GM18907 (cell line): ENCODE data around the gene FSIP1.

Experiments
- ATAC-seq: cut with Tn5 transposase; IDR thresholded peaks from one replicate; pipeline ENCODE4 v1.9.1; 2021; ENCODE audit warnings: mild to moderate bottlenecking, moderate library complexity; ENCODE audit not compliant: unreplicated experiment

Gene FSIP1

GRCh38 chr15:39767921-39768320, 14.7 kb downstream of the FSIP1 start:
- no peak for ATAC-seq

GRCh38 chr15:39761006-39761405, 21.6 kb downstream of the FSIP1 start:
- no peak for ATAC-seq

- ATAC-seq, result no peak
These were observed 25.7 kb downstream of the FSIP1 start for GRCh38 chr15:39756806-39757522.

DNA sequence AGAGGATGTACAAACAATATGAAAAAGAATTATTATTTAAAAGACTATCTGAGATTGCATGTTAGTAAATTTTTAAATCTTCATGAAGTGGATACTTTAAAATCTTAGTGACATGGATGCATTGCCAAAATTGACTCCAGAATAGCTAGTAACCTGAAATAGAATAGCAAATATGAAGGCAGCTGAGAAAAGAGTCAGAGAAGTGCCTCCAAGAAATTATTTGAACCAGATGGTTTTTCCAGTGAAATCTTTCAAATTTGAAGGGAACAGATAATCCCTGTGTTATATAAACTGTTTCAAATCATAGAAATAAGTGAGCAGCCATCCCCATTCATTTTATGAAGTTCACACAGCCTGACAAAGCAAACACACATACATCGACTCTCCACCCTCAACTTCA, 29.6 kb downstream of the FSIP1 start:
- no peak for ATAC-seq

DNA sequence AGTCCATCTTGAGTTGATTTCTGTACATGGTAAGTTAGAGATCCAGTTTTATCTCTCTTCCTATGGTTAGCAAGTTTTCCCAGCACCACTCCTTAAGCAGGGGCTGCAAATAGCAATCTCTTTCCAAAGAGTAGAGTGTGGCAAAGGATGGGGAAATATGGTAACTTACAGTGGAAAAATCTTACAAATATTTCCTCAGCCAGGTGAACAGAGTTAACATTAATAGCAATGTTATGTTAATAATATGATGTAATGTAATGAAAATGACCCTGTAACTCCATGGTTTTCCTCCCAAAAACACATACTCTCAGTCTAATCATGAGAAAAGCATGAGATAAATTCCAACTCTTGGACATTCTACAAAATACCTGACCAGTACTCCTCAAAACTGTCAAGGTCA, 30.4 kb downstream of the FSIP1 start:
- no peak for ATAC-seq

DNA sequence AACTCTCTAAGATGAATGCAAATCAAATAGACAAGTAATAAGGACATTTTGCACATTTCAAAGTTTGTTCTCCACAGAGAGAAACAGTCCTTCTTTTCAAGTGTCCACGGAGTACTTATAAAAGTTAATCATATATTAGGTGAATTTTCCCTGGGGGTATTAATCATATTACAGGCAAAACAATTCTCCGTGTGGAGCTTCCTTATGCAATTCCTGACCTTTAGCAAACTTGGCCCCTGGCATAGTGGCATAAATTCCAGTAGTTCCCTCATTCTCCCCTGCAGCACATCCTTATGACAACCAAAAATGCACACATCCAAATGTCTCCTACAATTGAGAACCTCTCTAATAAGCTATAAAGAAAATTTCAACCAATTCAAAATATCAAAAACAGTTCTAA, 34.4 kb downstream of the FSIP1 start:
- no peak for ATAC-seq

DNA sequence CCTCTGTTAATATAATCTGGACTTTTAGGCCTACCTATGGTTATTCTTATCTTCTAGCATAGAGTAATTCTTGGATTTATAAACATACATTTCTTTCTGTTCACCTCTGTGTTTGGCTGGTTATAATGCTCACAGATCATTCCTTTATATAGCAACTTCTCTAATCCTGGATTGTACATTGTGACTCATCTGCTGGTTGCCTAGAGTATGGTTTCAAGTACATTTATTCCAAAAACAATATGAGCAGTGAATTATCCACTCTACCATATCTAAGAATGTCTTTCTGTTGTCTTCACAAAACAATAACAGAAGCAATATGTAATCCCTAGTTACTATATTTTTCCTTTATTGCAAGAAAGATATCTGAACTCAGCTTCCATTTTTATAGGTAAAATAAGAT, 35.3 kb downstream of the FSIP1 start:
- no peak for ATAC-seq

DNA sequence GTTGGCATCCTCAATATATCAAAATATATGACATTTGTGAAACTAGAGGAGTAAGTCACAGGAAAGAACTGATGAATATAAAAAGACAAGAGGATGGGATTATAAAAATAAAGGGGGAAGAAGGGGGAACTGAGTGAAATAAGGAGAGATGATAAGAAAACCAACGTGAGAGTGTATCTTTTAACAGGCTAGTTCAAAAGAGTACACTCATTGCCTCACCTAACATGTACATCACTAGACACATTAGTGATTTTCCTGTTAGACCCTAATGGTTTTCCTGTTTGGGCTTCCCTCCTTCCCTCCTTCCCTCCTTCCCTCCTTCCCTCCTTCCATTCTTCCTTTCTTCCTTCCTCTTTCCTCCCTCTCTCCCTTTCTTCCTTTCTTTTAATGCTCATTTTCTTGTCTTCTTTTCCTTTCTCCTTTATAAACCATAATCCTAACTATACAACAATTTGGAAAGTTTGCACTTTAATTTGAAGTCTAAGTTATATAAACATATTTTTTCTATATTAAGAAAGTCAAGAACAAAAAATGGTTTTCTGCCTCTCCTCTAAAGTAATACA, 35.8 kb downstream of the FSIP1 start:
- no peak for ATAC-seq

GRCh38 chr15:39746176-39746575, 36.5 kb downstream of the FSIP1 start:
- no peak for ATAC-seq

DNA sequence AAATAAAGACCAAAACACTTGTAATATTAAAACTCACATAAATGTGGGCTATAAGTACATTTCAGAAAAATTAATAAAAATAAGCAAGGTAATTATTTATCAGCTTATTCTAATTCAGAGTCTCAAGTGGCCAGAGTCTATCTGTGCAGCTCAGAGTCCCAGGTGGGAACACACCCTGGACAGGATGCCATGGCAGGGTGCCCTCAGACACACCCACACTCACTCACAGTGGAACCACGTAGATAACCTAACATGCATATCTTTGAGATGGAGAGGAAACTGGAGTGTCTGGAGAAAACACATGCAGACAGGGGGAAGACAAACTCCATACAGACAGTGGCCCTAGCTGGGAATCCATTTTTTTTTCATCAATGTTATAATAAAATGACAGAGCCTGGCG, 37.2 kb downstream of the FSIP1 start:
- ATAC-seq, result no peak

DNA sequence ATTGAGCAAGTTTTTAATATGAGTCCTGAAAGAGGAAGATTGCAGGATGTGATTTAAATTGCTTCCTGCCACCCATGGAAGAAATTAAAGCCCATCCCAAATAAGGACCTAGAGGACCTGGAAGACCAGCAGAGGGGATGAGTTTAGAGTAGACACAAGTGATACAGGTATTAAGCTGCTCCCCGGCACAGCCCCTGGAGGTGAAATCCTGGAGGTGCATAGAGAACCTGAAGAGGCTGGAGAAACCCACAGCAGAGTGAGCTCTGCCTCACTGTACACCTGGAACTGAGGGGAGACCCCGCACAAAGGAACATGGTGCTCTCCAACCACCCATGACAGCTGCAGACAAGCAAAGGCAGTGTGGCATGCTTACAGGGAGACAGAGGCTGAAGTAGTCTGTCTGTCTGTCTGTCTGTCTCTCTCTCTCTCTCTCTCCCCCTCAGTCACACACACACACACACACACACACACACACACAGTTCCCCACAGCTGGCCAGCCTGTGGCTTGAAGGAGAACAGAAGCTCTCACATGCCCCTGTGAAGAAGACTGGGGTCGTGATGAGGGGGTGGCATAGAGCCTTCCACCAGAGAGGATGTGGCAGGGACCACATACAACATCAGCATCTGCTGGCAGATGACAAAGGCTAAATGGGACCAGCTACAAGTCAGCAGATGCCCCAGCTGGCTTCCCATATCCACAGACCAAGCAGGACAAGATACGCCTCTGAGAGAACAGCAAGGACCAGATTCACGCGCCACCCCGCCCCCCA, 38.1 kb downstream of the FSIP1 start:
- no peak for ATAC-seq

DNA sequence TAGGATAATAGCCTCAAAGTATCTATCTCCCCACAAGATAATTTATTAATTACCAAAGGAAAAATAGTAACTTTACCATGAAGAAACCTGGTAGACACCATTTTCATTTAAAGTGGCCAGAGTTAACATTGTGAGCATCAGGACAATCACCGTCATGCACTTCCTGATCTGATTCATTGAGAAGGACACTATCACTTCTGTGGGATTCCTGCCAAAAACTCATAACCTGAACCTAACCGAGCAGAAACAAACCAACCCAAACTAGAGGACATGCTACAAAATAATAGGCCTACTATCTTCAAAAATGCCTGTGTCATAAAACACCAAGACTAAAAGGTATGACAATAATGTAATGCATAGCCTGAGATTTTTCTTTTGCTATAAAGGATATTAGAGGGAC, 39.0 kb downstream of the FSIP1 start:
- ATAC-seq, result no peak

GRCh38 chr15:39741258-39741657, 41.4 kb downstream of the FSIP1 start:
- ATAC-seq, result no peak

GRCh38 chr15:39738998-39739397, 43.6 kb downstream of the FSIP1 start:
- ATAC-seq, result no peak

DNA sequence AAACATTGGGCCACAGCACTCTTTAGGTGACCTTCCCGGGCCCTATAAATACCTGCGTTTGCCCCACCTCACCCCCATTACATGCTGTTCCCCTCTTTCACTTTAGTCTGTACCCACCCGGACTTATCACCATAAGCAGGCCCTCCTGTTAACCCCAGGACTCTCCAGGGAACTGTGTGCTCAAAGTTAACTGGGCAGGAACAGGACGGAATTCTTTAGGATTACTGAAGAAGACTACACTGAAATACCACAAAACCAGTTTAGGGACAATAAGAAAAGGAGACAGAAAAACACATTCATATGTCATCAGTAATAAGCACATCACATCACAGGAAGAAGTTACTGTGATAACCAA, 45.5 kb downstream of the FSIP1 start:
- ATAC-seq, result no peak

- ATAC-seq, result no peak
These were observed 46.0 kb downstream of the FSIP1 start for GRCh38 chr15:39736412-39737195.

DNA sequence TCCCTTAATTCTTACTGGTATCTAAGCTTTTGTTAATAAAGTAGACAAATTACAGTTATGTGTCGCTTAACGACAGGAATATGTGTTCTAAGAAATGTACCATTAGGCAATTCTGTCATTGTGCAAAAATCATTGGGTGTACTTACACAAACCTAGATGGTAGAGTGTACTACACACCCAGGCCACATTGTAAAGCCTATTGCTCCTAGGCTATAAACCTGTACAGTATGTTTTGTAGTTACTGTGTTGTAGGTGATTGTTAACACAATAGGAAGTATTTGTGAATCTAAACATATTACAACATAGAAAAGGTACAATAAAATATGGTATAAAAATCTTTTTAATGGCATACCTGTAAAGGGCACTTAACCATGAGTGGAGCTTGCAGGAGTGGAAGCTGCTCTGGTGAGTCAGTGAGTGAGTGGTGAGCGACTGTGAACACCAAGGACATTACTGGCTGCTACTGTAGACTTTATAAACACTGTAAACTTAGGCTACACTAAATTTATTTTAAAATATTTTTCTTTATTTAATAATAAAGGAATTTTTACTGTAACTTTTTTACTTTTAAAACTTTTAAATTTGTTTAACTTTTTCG, 47.4 kb downstream of the FSIP1 start:
- ATAC-seq, result no peak

DNA sequence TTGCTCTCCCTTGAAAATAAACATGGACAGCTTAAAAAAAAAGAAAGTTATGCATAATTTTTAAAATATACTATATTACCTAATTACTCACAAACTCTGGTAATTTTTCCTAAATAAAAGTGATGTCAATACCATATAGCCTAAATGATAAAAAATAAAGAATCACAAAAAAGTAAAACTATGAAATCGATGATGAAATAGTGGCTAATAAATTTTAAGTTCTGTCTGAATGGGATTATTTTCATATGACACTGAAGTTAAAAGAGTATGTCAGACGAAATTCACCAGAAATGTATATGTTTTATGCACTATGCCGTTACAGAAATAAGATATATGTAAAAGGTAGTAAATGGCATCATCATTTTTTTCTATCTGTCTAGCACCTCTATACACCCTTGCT, 51.4 kb downstream of the FSIP1 start:
- no peak for ATAC-seq

- no peak for ATAC-seq
These were observed 52.1 kb downstream of the FSIP1 start for GRCh38 chr15:39730552-39730951.

DNA sequence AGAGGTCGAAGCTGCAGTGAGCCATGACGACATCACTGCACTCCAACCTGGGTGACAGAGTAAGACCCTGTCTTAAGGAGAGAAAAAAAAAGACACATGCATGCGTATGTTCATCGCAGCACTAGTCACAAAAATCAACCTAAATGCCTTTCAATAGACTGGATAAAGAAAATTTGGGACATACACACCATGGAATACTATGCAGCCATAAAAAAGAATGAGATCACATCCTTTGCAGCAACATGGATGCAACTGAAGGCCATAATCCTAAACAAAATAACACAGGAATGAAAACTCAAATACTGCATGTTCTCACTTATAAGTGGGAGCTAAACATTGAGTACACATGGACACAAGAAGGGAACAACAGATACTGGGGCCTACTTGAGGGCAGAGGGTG, 53.1 kb downstream of the FSIP1 start:
- ATAC-seq, result no peak

GRCh38 chr15:39728845-39729244, 53.8 kb downstream of the FSIP1 start:
- ATAC-seq, result no peak
